Kidney (tissue), 14 donors: ENCODE measurements around the gene SP100. TPM values are rescaled to one million over a fixed set of nuclear protein-coding genes. Genes with fewer than 3 reads are reported as not detected.

Experiments
- DNase-seq, 5 donors: peaks; one replicate each; pipeline ENCODE4 v3.0.0-alpha.2; 2013 to 2020
- FAIRE-seq: peaks from 2 replicates; lab custom pipeline; 2012; peaks lifted over from hg19 to GRCh38; lab: Jason Lieb, UNC
- H3K27ac ChIP-seq, 2 donors: one replicate each; pipeline ENCODE4 v1.7.0; 2013; ENCODE audit warnings: low read depth in 2 of 2, low read length in 2 of 2, inconsistent platforms in 1 of 2
- H3K27me3 ChIP-seq: one replicate; pipeline ENCODE4 v1.7.1; 2013; ENCODE audit warnings: low read length, inconsistent platforms; ENCODE audit not compliant: control insufficient read depth, insufficient read depth
- H3K36me3 ChIP-seq, 3 donors: one replicate each; pipeline versions ENCODE4 v1.7.0 to v1.7.1; 2013; ENCODE audit warnings: low read length in 3 of 3, control low read depth in 1 of 3, inconsistent platforms in 1 of 3; ENCODE audit not compliant: insufficient read depth in 3 of 3, control insufficient read depth in 2 of 3
- H3K4me1 ChIP-seq, 3 donors: one replicate each; pipeline versions ENCODE4 v1.7.0 to v1.7.1; 2013; ENCODE audit warnings: low read length in 3 of 3, inconsistent platforms in 1 of 3, low read depth in 1 of 3; ENCODE audit not compliant: control insufficient read depth in 2 of 3, insufficient read depth in 2 of 3
- H3K4me3 ChIP-seq, 3 donors: one replicate each; pipeline versions ENCODE4 v1.7.0 to v1.8.1; 2013; ENCODE audit warnings: low read length in 3 of 3, control low read depth in 1 of 3, inconsistent platforms in 1 of 3
- H3K9ac ChIP-seq, 3 donors: one replicate each; pipeline versions ENCODE4 v1.7.0 to v1.7.1; 2013; ENCODE audit warnings: low read length in 3 of 3, control low read depth in 1 of 3, inconsistent platforms in 1 of 3
- H3K9me3 ChIP-seq, 3 donors: one replicate each; pipeline versions ENCODE4 v1.7.0 to v1.7.1; 2013; ENCODE audit warnings: low read length in 3 of 3, control low read depth in 1 of 3, inconsistent platforms in 1 of 3; ENCODE audit not compliant: control insufficient read depth in 2 of 3, insufficient read depth in 1 of 3
- CTCF ChIP-seq: IDR thresholded peaks from 3 replicates; pipeline ENCODE4 v1.5.1; 2012; ENCODE audit warnings: mild to moderate bottlenecking, moderate library complexity, borderline replicate concordance; ENCODE audit not compliant: insufficient read depth; ENCODE audit errors: extremely low read depth
- intact Hi-C: fragments of 100-400 bp; cut with DNase I; formaldehyde crosslinking; loops from one replicate; pipeline ENCODE4 v1.11.1; 2022
- polyA plus RNA-seq: library from polyadenylated mRNA; stranded (reverse); fragments of 350-450 nt; fragmentation: Illumina TruSeq; extraction: RNeasy Lipid Tissue Mini Kit (QIAGEN cat#74804); gene quantifications from one replicate; pipeline ENCODE4 v1.2.3, GENCODE V29; 2014; ENCODE audit warnings: low read depth, low replicate concordance; ENCODE audit not compliant: insufficient read depth
- total RNA-seq: library from RNA; stranded (reverse); fragmentation: NEBNext Ultra II Directional; extraction: Animal tissue kit (Norgen Biotek cat#: 25700); gene quantifications from one replicate; pipeline ENCODE4 v1.2.1, GENCODE V29; 2021
- donor health status: control.
- donor health status: control.
- donor health status: control.
- donor health status: control.
- donor health status: control.
- donor health status: DM: yes; HTN: yes; CAD: no.
- donor health status: Normal renal cell carcinoma (clear cell type).

SP100 gene
- total and polyA plus RNA-seq, 2 donors from 2014 or later = 35.7 to 118 TPM

- H3K4me1 ChIP-seq = no peaks in the 10 kb centered on the region
- H3K9ac ChIP-seq = no peak overlapping the region
- FAIRE-seq (no peak), DNase-seq (no peak)
- no peaks in the 10 kb centered on the region for H3K9me3 ChIP-seq
- intact Hi-C loops = no loop called here
- H3K27ac ChIP-seq = no peak overlapping the region
- H3K4me3 ChIP-seq = no peak overlapping the region
- H3K36me3 ChIP-seq = no peaks in the 10 kb centered on the region
- no peaks in the 10 kb centered on the region for H3K27me3 ChIP-seq
- no peak for TF ChIP-seq CTCF
These were observed 170.5 kb downstream of the SP100 start for GRCh38 chr2:230586328-230586982.

GRCh38 chr2:230589025-230589424, 173.0 kb downstream of the SP100 start:
- H3K27ac ChIP-seq = no peak overlapping the region
- DNase-seq = no peak
- intact Hi-C loops = no loop called here
- H3K4me3 ChIP-seq = no peak overlapping the region
- H3K9ac ChIP-seq = no peak overlapping the region
- no peaks in the 10 kb centered on the region for H3K9me3 ChIP-seq
- TF ChIP-seq CTCF = no peak
- H3K36me3 ChIP-seq = no peaks in the 10 kb centered on the region
- no peaks in the 10 kb centered on the region for H3K4me1 ChIP-seq
- no peak for FAIRE-seq
- no peaks in the 10 kb centered on the region for H3K27me3 ChIP-seq

- no peaks in the 10 kb centered on the region for H3K9me3 ChIP-seq
- intact Hi-C loops = no loop called here
- no peaks in the 10 kb centered on the region for H3K27me3 ChIP-seq
- H3K4me3 ChIP-seq = no peak overlapping the region
- no peak for DNase-seq
- no peaks in the 10 kb centered on the region for H3K36me3 ChIP-seq
- no peak overlapping the region for H3K9ac ChIP-seq
- H3K27ac ChIP-seq = no peak overlapping the region
- H3K4me1 ChIP-seq = no peaks in the 10 kb centered on the region
- TF ChIP-seq CTCF = no peak
- no peak for FAIRE-seq
These were observed 173.6 kb downstream of the SP100 start for GRCh38 chr2:230589497-230590015.

- FAIRE-seq (no peak), DNase-seq (no peak)
- Histone ChIP-seq H3K9ac (no peak overlapping the region), H3K4me3 (no peak overlapping the region), H3K4me1 (no peaks in the 10 kb centered on the region), H3K27ac (no peak overlapping the region), H3K36me3 (no peaks in the 10 kb centered on the region), H3K9me3 (no peaks in the 10 kb centered on the region), H3K27me3 (no peaks in the 10 kb centered on the region)
- intact Hi-C loops = no loop called here
- TF ChIP-seq CTCF = no peak
These were observed 174.3 kb downstream of the SP100 start for GRCh38 chr2:230590333-230590732.
